Thyroid gland (tissue), 4 donors: Measurements from ENCODE around the gene NRG3.

Experiments
- POLR2A ChIP-seq, 2 donors: fragments of 450-650 bp; IDR thresholded peaks; one replicate each; pipeline ENCODE4 v1.6.1; 2017; ENCODE audit warnings: antibody characterized with exemption in 2 of 2, mild to moderate bottlenecking in 2 of 2, moderate library complexity in 1 of 2
- TF ChIP-seq, protein P1 (sequence below), 6 experiments: fragments of 200-600 bp in 3 of 6; fragments of 450-650 bp in 3 of 6; sonication (generic) in 3 of 6; IDR thresholded peaks; one replicate each; pipeline ENCODE4 v1.5.1; 2016 to 2019; ENCODE audit warnings: antibody characterized with exemption in 6 of 6, mild to moderate bottlenecking in 2 of 6, inconsistent platforms in 1 of 6, moderate library complexity in 1 of 6

DNA sequence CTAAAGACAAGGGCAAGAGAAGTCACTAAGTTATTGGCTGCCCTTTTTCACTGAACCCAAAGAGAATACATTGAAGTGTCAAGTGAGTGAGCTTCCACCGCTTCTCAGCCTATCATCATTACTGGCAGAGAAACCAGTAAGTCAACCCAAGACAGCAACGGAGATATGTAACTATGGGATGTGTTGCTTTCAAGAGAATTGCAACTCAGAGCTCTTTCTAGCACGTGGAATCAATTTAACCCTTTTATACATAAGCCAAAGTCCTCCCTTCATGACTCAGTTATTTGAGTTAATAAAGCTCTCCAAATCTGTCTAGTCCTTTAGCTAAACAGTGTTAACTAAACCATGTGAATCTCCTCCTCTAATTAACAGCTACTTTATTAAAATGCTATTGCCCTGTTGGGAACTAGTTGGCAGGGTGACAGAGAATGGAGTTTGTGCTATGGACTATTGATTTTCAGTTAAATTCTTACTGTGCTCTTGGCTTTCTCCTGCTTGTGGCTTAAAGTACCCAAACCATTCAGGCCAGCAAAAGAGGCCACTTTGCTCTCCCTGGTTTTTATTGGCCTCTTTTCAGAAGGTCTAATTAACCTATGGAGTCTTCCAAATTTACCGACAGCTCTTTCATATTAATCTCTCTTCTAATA lies 287.7 kb downstream of the NRG3 start:
- TF ChIP-seq, protein P1, sequence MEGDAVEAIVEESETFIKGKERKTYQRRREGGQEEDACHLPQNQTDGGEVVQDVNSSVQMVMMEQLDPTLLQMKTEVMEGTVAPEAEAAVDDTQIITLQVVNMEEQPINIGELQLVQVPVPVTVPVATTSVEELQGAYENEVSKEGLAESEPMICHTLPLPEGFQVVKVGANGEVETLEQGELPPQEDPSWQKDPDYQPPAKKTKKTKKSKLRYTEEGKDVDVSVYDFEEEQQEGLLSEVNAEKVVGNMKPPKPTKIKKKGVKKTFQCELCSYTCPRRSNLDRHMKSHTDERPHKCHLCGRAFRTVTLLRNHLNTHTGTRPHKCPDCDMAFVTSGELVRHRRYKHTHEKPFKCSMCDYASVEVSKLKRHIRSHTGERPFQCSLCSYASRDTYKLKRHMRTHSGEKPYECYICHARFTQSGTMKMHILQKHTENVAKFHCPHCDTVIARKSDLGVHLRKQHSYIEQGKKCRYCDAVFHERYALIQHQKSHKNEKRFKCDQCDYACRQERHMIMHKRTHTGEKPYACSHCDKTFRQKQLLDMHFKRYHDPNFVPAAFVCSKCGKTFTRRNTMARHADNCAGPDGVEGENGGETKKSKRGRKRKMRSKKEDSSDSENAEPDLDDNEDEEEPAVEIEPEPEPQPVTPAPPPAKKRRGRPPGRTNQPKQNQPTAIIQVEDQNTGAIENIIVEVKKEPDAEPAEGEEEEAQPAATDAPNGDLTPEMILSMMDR (IDR thresholded peaks at IDR 0.05), result no peak
- TF ChIP-seq POLR2A (IDR thresholded peaks at IDR 0.05), result no peak
